A673 (cell line): ENCODE data around the gene ADGRD1. TPM values are rescaled to one million over a fixed set of nuclear protein-coding genes. Genes with fewer than 3 reads are reported as not detected.

ENCODE experiments used
- BruUV-seq: library from RNA; stranded (reverse); fragments of 400-500 nt; replicated peaks from 2 replicates; lab custom pipeline; 2021; lab: Mats Ljungman, UMichigan
- CTCF ChIA-PET: fragments of 300-600 bp; sonication (Branson Sonifier 250); formaldehyde crosslinking; loops from one replicate; lab custom pipeline; 2022; ENCODE audit warnings: antibody characterized with exemption; lab: Charles Lee
- POLR2A ChIA-PET: fragments of 300-600 bp; sonication (Branson Sonifier 250); formaldehyde crosslinking; loops from one replicate; lab custom pipeline; 2022; ENCODE audit warnings: antibody characterized with exemption; ENCODE audit not compliant: low non-redundant PET; lab: Charles Lee
- DNase-seq: peaks from one replicate; pipeline ENCODE4 v3.0.0-alpha.2; 2015; ENCODE audit warnings: low spot score
- H3K27ac ChIP-seq: fragments of 200-600 bp; sonication (generic); 2 replicates; pipeline ENCODE4 v1.5.1; 2016; ENCODE audit warnings: mixed run types, low read depth, mild to moderate bottlenecking, mixed read lengths, antibody characterized with exemption, low read length; ENCODE audit not compliant: poor library complexity, severe bottlenecking
- H3K27me3 ChIP-seq: fragments of 200-600 bp; sonication (generic); replicated peaks from 2 replicates; pipeline ENCODE4 v1.6.1; 2017; ENCODE audit warnings: mixed run types, low read depth, mild to moderate bottlenecking, mixed read lengths, antibody characterized with exemption, low read length; ENCODE audit not compliant: insufficient read depth, poor library complexity
- H3K36me3 ChIP-seq: fragments of 200-600 bp; sonication (generic); 2 replicates; pipeline ENCODE4 v1.6.1; 2016; ENCODE audit warnings: mixed run types, mild to moderate bottlenecking, mixed read lengths, antibody characterized with exemption, low read length; ENCODE audit not compliant: insufficient read depth, poor library complexity, severe bottlenecking
- H3K4me1 ChIP-seq: fragments of 200-600 bp; sonication (generic); 2 replicates; pipeline ENCODE4 v1.6.1; 2017; ENCODE audit warnings: mixed run types, mild to moderate bottlenecking, mixed read lengths, antibody characterized with exemption, low read length; ENCODE audit not compliant: insufficient read depth, poor library complexity, severe bottlenecking
- H3K4me3 ChIP-seq: fragments of 200-600 bp; sonication (generic); 2 replicates; pipeline ENCODE4 v1.5.1; 2016; ENCODE audit warnings: low read depth, mixed run types, mild to moderate bottlenecking, mixed read lengths, low read length; ENCODE audit not compliant: poor library complexity, severe bottlenecking
- H3K9me3 ChIP-seq: fragments of 200-600 bp; sonication (generic); 2 replicates; pipeline ENCODE4 v1.6.1; 2016; ENCODE audit warnings: mixed run types, low read depth, mild to moderate bottlenecking, mixed read lengths, antibody characterized with exemption, low read length; ENCODE audit not compliant: poor library complexity, severe bottlenecking
- CTCF ChIP-seq: fragments of 300-800, 200-600 bp; sonication (generic); conservative IDR thresholded peaks from 2 replicates; pipeline ENCODE4 v1.5.1; 2017; ENCODE audit warnings: low read depth, mild to moderate bottlenecking, antibody characterized with exemption, low read length, moderate library complexity, mixed read lengths
- EZH2 ChIP-seq: fragments of 200-600 bp; sonication (generic); IDR thresholded peaks from 2 replicates; pipeline ENCODE4 v1.6.1; 2017; ENCODE audit warnings: borderline replicate concordance, low read depth, mild to moderate bottlenecking, mixed read lengths, antibody characterized with exemption, low read length; ENCODE audit not compliant: poor library complexity, severe bottlenecking
- intact Hi-C: fragments of 100-400 bp; cut with micrococcal nuclease; formaldehyde crosslinking; loops from one replicate; pipeline ENCODE4 v1.10.0; 2022; ENCODE audit not compliant: unreplicated experiment
- total RNA-seq: library from RNA; stranded (reverse); gene quantifications from 2 replicates; pipeline ENCODE4 v1.2.3, GENCODE V29; 2021

ADGRD1 gene
- total RNA-seq, 1 experiment from 2014 or later: not detected

- H3K4me1 ChIP-seq: no peaks in the 10 kb centered on the region
- intact Hi-C loops: no loop called here
- CTCF ChIA-PET: no interaction called here
- no peaks in the 10 kb centered on the region for H3K27me3 ChIP-seq
- DNase-seq: no peak
- BruUV-seq: no TSS peak
- H3K9me3 ChIP-seq: no peaks in the 10 kb centered on the region
- POLR2A ChIA-PET: no interaction called here
- no peak overlapping the region for H3K4me3 ChIP-seq
- no peaks in the 10 kb centered on the region for H3K36me3 ChIP-seq
- TF ChIP-seq CTCF (no peak), EZH2 (no peak)
- no peak overlapping the region for H3K27ac ChIP-seq
Observed at GRCh38 chr12:130977046-130977742, 23.5 kb downstream of the ADGRD1 start.

DNA sequence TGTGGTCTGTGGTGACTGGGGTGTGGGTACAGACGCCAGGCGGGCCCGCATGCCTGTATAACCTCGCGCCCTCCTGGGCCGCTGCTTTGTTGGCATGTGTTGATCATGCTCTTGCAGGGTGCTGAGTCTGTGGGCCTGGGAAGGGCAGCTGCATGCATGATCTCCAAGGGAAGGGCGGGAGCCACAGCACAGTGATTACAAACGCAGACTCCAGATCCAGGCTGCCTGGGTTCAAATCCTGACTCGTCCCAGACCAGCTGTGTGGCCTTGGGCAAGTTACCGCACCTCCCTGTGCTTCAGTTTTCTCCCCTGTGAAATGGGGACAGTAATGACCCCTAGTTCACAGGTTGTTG, 24.0 kb downstream of the ADGRD1 start:
- intact Hi-C loops: no loop called here
- no TSS peak for BruUV-seq
- TF ChIP-seq EZH2 (no peak), CTCF (no peak)
- Histone ChIP-seq H3K36me3 (no peaks in the 10 kb centered on the region), H3K9me3 (no peaks in the 10 kb centered on the region), H3K4me3 (no peak overlapping the region), H3K4me1 (no peaks in the 10 kb centered on the region), H3K27me3 (no peaks in the 10 kb centered on the region), H3K27ac (no peak overlapping the region)
- ChIA-PET CTCF (no interaction called here), POLR2A (no interaction called here)
- DNase-seq: no peak

DNA sequence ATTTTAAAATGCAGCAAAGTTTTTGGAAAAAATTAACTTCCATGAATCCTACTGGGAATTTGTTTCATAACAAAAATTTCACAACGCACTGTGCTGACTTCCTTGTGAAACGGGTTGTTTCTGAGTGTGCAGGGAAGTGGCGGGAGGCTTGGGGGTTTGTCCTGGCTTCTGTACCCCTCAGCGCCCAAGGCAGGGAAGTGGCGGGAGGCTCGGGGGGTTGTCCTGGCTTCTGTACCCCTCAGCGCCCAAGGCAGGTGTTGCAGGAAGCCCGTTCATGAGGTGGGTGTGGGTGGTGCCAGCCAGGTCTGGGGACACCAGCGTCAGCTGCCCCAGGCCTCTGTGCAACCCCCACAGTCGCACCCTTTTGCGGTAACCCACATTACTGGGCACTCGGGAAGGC, 25.1 kb downstream of the ADGRD1 start:
- no peak overlapping the region for H3K27ac ChIP-seq

More for the DNA sequence above, 25.1 kb downstream of the ADGRD1 start:
- no peaks in the 10 kb centered on the region for H3K4me1 ChIP-seq
- H3K36me3 ChIP-seq: no peaks in the 10 kb centered on the region
- CTCF ChIA-PET: no interaction called here
- no peak for DNase-seq
- H3K4me3 ChIP-seq: no peak overlapping the region
- BruUV-seq: no TSS peak
- TF ChIP-seq CTCF (no peak), EZH2 (no peak)
- H3K9me3 ChIP-seq: no peaks in the 10 kb centered on the region
- H3K27me3 ChIP-seq: no peaks in the 10 kb centered on the region
- intact Hi-C loops: no loop called here
- POLR2A ChIA-PET: no interaction called here
